ENCODE results near the gene LPAR5. TPM values are rescaled to one million over a fixed set of nuclear protein-coding genes. Genes with fewer than 3 reads are reported as not detected.

LPAR5 gene
- total and polyA plus RNA-seq, 9 donors = 0.58 to 2.9 (median 1.5) TPM

- H3K27ac ChIP-seq (ENCODE audit: low read length) = no peak overlapping the region
- no peaks in the 10 kb centered on the region for H3K27me3 ChIP-seq (ENCODE audit: control insufficient read depth, insufficient read depth, low read length)
- no peaks in the 10 kb centered on the region for H3K9me3 ChIP-seq (replicated peaks; ENCODE audit: control insufficient read depth, low read depth, low read length)
- peaks cover 77% of the 10 kb centered on the region for H3K36me3 ChIP-seq (ENCODE audit: control insufficient read depth, insufficient read depth, low read length)
- 97% methylated on average over 4 of the region's 10 CpGs for WGBS (ENCODE audit: insufficient coverage)
- DNase-seq = no peak
- no peak overlapping the region for H3K4me3 ChIP-seq (ENCODE audit: low read length)
- no peaks in the 10 kb centered on the region for H3K4me1 ChIP-seq (ENCODE audit: control insufficient read depth, insufficient read depth, low read length)
Measured at GRCh38 chr12:6584293-6584692, 51.5 kb downstream of the LPAR5 start.

GRCh38 chr12:6582959-6583358, 52.8 kb downstream of the LPAR5 start:
- no peaks in the 10 kb centered on the region for H3K9me3 ChIP-seq (replicated peaks; ENCODE audit: control insufficient read depth, low read depth, low read length)
- no peak overlapping the region for H3K27ac ChIP-seq (ENCODE audit: low read length)
- WGBS (ENCODE audit: insufficient coverage) = 83% methylated on average over 11 of the region's 12 CpGs
- no peak for DNase-seq
- peaks cover 76% of the 10 kb centered on the region for H3K36me3 ChIP-seq (ENCODE audit: control insufficient read depth, insufficient read depth, low read length)
- no peaks in the 10 kb centered on the region for H3K27me3 ChIP-seq (ENCODE audit: control insufficient read depth, insufficient read depth, low read length)
- no peaks in the 10 kb centered on the region for H3K4me1 ChIP-seq (ENCODE audit: control insufficient read depth, insufficient read depth, low read length)
- no peak overlapping the region for H3K4me3 ChIP-seq (ENCODE audit: low read length)

- DNase-seq = no peak
- Histone ChIP-seq H3K36me3 (ENCODE audit: control insufficient read depth, insufficient read depth, low read length) (peaks cover 76% of the 10 kb centered on the region), H3K4me3 (ENCODE audit: low read length) (no peak overlapping the region), H3K27ac (ENCODE audit: low read length) (no peak overlapping the region), H3K27me3 (ENCODE audit: control insufficient read depth, insufficient read depth, low read length) (no peaks in the 10 kb centered on the region), H3K4me1 (ENCODE audit: control insufficient read depth, insufficient read depth, low read length) (no peaks in the 10 kb centered on the region), H3K9me3 (replicated peaks; ENCODE audit: control insufficient read depth, low read depth, low read length) (no peaks in the 10 kb centered on the region)
- 54% methylated on average over 2 of the region's 6 CpGs for WGBS (ENCODE audit: insufficient coverage)
Measured at GRCh38 chr12:6582196-6582595, 53.6 kb downstream of the LPAR5 start.

GRCh38 chr12:6575648-6576047, 60.1 kb downstream of the LPAR5 start:
- Histone ChIP-seq H3K9me3 (replicated peaks; ENCODE audit: control insufficient read depth, low read depth, low read length) (no peaks in the 10 kb centered on the region), H3K36me3 (ENCODE audit: control insufficient read depth, insufficient read depth, low read length) (peaks cover 84% of the 10 kb centered on the region), H3K27me3 (ENCODE audit: control insufficient read depth, insufficient read depth, low read length) (no peaks in the 10 kb centered on the region), H3K27ac (ENCODE audit: low read length) (no peak overlapping the region), H3K4me1 (ENCODE audit: control insufficient read depth, insufficient read depth, low read length) (no peaks in the 10 kb centered on the region), H3K4me3 (ENCODE audit: low read length) (no peak overlapping the region)
- DNase-seq = no peak
- 92% methylated on average over 8 of the region's 8 CpGs for whole genome bisulfite sequencing (ENCODE audit: insufficient coverage)

- Histone ChIP-seq H3K27me3 (ENCODE audit: control insufficient read depth, insufficient read depth, low read length) (no peaks in the 10 kb centered on the region), H3K36me3 (ENCODE audit: control insufficient read depth, insufficient read depth, low read length) (peaks cover 87% of the 10 kb centered on the region), H3K27ac (ENCODE audit: low read length) (no peak overlapping the region), H3K4me1 (ENCODE audit: control insufficient read depth, insufficient read depth, low read length) (no peaks in the 10 kb centered on the region), H3K9me3 (replicated peaks; ENCODE audit: control insufficient read depth, low read depth, low read length) (no peaks in the 10 kb centered on the region), H3K4me3 (ENCODE audit: low read length) (no peak overlapping the region)
- no CpG with 5 or more reads among the region's 4 CpGs for WGBS (ENCODE audit: insufficient coverage)
- DNase-seq = no peak
Measured at GRCh38 chr12:6574576-6575295, 61.0 kb downstream of the LPAR5 start.

- Histone ChIP-seq H3K4me1 (ENCODE audit: control insufficient read depth, insufficient read depth, low read length) (peaks cover 5% of the 10 kb centered on the region), H3K9me3 (replicated peaks; ENCODE audit: control insufficient read depth, low read depth, low read length) (no peaks in the 10 kb centered on the region), H3K27ac (ENCODE audit: low read length) (peak overlapping the region; percentile 55), H3K4me3 (ENCODE audit: low read length) (no peak overlapping the region), H3K27me3 (ENCODE audit: control insufficient read depth, insufficient read depth, low read length) (no peaks in the 10 kb centered on the region), H3K36me3 (ENCODE audit: control insufficient read depth, insufficient read depth, low read length) (peaks cover 83% of the 10 kb centered on the region)
- no peak for DNase-seq
- no CpG with 5 or more reads among the region's 8 CpGs for WGBS (ENCODE audit: insufficient coverage)
Measured at GRCh38 chr12:6573001-6573400, 62.8 kb downstream of the LPAR5 start.

- WGBS (ENCODE audit: insufficient coverage) = 88% methylated on average over 2 of the region's 7 CpGs
- Histone ChIP-seq H3K4me1 (ENCODE audit: control insufficient read depth, insufficient read depth, low read length) (peaks cover 10% of the 10 kb centered on the region), H3K36me3 (ENCODE audit: control insufficient read depth, insufficient read depth, low read length) (peaks cover 70% of the 10 kb centered on the region), H3K9me3 (replicated peaks; ENCODE audit: control insufficient read depth, low read depth, low read length) (no peaks in the 10 kb centered on the region), H3K27ac (ENCODE audit: low read length) (no peak overlapping the region), H3K27me3 (ENCODE audit: control insufficient read depth, insufficient read depth, low read length) (no peaks in the 10 kb centered on the region), H3K4me3 (ENCODE audit: low read length) (no peak overlapping the region)
- no peak for DNase-seq
Measured at GRCh38 chr12:6570264-6570887, 65.4 kb downstream of the LPAR5 start.

GRCh38 chr12:6569786-6570185, 66.0 kb downstream of the LPAR5 start:
- DNase-seq = no peak
- Histone ChIP-seq H3K27me3 (ENCODE audit: control insufficient read depth, insufficient read depth, low read length) (no peaks in the 10 kb centered on the region), H3K36me3 (ENCODE audit: control insufficient read depth, insufficient read depth, low read length) (peaks cover 70% of the 10 kb centered on the region), H3K9me3 (replicated peaks; ENCODE audit: control insufficient read depth, low read depth, low read length) (no peaks in the 10 kb centered on the region), H3K4me1 (ENCODE audit: control insufficient read depth, insufficient read depth, low read length) (peaks cover 10% of the 10 kb centered on the region), H3K27ac (ENCODE audit: low read length) (no peak overlapping the region), H3K4me3 (ENCODE audit: low read length) (no peak overlapping the region)
- 83% methylated on average over 4 of the region's 7 CpGs for WGBS (ENCODE audit: insufficient coverage)

- DNase-seq = no peak
- Histone ChIP-seq H3K9me3 (replicated peaks; ENCODE audit: control insufficient read depth, low read depth, low read length) (no peaks in the 10 kb centered on the region), H3K36me3 (ENCODE audit: control insufficient read depth, insufficient read depth, low read length) (peaks cover 69% of the 10 kb centered on the region), H3K27me3 (ENCODE audit: control insufficient read depth, insufficient read depth, low read length) (no peaks in the 10 kb centered on the region), H3K27ac (ENCODE audit: low read length) (no peak overlapping the region), H3K4me1 (ENCODE audit: control insufficient read depth, insufficient read depth, low read length) (peaks cover 10% of the 10 kb centered on the region), H3K4me3 (ENCODE audit: low read length) (no peak overlapping the region)
- WGBS (ENCODE audit: insufficient coverage) = 85% methylated on average over 3 of the region's 12 CpGs
Measured at GRCh38 chr12:6569312-6569711, 66.4 kb downstream of the LPAR5 start.

Measured in muscle of leg (tissue), 11 donors.